Measurements from ENCODE around the gene MYO1E. TPM values are rescaled to one million over a fixed set of nuclear protein-coding genes. Genes with fewer than 3 reads are reported as not detected.
A peak's percentile ranks its signal among the peaks of the same experiment; 100 is the strongest.

The MYO1E gene
- total RNA-seq, 1 donor from 2014 or later = 117 TPM

GRCh38 chr15:59259137-59259943 lies 113.3 kb downstream of the MYO1E start:
- ATAC-seq = no peak

DNA sequence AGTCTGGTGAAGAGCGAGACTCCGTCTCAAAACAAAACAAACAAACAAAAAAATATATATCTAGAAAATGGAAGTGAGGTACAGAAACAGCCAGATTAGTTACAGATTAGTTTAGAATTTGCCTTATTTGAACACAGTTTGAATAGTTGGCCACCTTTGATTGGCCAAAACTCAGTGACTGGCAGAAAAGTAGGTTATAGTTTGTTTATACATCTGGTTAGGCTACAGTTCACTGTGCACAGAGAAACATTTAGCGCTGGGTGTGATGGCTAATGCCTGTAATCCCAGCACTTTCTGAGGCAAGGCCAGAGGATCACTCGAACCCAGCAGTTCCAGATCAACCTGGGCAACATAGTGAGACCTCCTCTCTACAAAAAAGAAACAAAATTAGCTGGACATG lies 114.4 kb downstream of the MYO1E start:
- ATAC-seq = no peak

- ATAC-seq = no peak
These were observed 115.5 kb downstream of the MYO1E start for GRCh38 chr15:59257140-59257539.

DNA sequence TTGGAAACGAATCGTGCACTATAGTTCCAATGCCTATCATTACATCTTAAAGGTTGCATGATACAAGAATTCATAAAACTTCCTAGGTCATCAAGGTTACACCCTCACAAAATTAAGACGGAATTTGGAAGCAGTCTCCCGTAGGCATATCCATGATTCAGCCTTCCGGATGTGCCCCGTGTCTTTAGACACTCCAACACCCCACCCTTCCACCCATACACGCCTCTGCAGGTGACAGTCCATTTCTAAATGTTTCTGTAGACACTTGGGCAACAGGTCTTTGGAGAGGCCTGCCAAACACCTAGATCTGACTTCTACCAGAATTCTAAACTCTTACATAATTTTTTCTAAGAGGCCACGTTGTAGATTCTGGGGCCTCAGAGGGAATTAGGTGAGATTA lies 116.2 kb downstream of the MYO1E start:
- peak; percentile 97 for ATAC-seq

DNA sequence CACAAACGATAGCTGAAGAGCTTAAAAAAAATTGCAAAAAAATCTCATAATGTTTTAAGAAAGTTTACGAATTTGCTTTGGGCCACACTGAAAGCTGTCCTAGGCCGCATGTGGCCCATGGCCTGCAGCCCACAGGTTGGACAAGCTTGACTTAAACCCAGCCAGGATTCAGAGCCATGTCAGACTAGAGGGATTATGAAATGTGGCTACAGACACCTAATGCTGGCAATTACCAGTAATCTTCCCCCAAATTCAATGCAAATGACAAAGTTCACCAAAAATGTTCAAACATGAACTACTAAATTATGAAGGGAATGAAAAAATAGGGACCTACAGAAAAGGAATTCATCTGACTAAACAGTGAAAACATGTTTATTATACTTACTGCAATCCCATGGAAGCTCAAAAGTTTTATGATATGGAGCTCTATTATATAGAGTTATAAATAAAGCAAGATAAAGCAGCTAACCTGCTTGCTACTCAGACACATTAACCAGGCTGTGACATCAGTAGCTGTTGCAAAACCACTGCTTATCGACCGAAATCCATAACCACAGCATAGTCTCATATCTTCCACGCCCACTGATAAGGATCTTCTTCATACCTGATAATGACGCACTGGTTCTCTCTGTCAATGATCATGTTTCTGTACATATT lies 116.9 kb downstream of the MYO1E start:
- no peak for ATAC-seq

GRCh38 chr15:59252137-59252536 lies 120.5 kb downstream of the MYO1E start:
- no peak for ATAC-seq

DNA sequence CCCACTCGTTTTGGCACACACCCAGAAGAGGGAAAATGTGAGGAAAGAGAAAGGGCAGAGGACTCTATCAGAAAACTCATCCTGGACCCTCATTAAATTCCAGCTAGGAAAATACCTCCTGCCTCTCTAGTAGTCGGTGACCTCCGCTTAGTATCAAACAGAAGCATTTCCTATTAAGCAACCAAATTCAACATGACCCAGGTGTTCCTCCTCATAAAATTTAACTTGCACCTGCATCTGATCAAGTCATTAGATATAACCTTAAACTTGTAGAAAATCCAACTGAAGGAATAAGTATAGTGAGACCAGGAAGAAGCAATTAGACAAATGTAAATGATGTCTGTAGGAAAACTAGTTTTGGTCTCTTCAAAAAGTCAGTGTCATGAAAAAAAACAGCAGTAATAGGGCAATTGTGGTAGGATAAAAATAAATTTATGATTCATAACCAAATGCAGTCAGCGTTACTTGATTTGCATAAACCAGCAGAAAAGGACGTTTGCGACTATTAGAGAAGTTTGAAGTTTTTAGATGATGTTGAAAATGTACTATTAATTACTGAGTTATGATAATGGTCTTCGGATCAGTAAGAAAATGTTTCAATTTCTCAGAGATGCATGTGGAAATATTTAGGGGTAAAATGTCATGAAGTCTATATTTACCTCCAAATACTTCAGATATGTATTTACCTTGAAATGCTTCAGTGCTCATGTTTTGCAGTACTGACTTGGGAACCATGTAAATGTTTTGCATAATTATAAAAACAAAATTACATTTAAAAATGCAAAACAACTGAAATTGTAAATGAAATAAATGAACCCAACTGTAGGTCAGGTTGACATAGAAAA lies 121.4 kb downstream of the MYO1E start:
- no peak for ATAC-seq

DNA sequence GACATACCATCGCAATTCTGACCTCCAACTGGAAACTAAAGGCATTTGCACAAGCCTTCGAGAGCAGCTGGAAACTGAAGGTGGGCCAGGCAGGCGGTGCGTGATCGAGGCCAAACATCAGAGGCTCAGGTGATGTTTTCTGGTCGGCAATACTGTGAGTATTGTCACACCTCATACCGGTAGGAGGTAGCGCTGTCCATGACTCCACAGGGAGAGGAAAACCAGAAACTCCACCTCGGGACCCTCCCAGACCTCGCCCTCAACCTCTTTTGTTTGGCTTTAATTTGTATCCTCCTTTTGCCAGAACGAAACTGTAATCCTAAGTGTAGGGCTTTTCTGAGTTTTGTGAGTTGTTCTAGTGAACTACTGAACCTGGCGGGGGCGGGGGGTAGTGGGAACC lies 122.4 kb downstream of the MYO1E start:
- ATAC-seq = peak; percentile 75

DNA sequence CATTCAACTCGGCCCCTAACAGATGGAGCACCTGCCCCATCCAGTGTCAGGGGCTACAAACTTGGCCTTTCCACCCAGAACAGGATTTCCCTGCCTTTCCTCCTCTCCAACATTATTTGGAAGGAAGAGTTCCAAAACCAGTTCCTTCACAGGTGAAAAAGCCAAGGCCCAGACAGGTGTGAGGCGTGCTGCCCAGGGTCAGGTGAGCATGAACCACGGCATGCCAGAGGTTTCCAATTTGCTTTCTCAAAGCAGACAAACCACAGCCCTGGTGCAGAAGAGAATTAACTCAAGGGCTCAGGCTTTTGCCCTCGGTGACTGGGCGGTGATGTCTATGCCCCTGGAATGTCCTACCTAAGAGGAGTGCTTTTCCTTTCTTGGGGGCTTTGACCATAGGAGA lies 122.9 kb downstream of the MYO1E start:
- ATAC-seq = peak; percentile 47

GRCh38 chr15:59247364-59247763 lies 125.3 kb downstream of the MYO1E start:
- peak; percentile 39 for ATAC-seq

DNA sequence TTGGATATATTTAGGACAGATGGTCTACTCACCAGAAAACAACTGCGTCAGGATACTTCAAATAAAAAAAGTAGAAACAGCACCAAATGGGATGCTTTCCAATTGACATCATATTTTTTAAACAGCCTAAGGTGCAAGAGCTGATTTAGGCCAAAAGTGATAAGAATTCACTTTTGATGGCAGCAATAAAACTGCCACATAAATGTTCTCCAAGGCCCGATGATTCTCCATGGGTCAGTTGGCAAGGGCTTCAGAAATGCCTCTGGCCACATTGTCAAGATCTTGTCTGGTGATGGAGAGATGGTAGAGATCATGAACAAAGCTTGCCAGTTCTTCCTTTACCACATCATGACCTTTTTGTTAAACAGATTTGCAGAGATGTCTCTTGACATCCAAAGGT lies 127.1 kb downstream of the MYO1E start:
- ATAC-seq = no peak

DNA sequence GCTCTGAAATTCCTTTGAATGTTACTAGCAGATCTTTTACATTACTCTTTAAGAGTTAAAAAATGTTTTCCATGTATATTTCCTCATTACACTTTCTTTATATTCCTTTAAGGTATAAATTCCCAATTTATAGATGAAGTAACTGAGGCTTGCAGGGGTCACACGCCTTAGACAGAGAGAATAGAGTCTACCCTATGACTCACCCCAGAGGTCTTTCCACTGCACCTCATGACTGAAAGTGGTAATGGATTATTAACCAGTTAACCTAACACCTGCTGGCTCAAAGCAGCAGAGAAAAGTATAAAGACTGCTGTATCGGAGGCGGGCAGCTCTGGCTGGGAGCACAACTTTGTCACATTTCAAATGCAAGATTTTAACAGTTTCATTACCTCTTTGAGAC lies 128.3 kb downstream of the MYO1E start:
- no peak for ATAC-seq

- ATAC-seq = no peak
These were observed 129.0 kb downstream of the MYO1E start for GRCh38 chr15:59243622-59244021.

GRCh38 chr15:59242649-59243048 lies 130.0 kb downstream of the MYO1E start:
- no peak for ATAC-seq

- no peak for ATAC-seq
These were observed 132.6 kb downstream of the MYO1E start for GRCh38 chr15:59240036-59240435.

DNA sequence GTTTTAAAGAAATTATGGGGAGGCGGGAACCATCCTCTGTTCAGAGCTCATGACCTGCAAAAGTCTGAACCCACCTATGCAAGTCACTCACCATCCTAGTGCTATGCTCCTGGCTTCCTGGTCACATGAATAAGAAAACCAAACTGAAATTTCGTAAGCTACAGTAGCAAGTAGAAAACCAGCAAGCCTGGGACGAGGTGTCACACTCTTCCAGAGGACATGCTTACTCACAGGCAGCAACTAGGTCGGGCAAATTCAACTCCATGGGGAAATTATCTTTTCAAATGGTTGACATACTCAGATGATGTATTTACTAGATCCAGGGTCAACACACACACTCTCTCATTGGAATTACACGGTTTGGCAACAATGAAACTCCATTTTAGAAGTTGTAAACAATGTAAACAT lies 134.7 kb downstream of the MYO1E start:
- peak; percentile 25 for ATAC-seq

DNA sequence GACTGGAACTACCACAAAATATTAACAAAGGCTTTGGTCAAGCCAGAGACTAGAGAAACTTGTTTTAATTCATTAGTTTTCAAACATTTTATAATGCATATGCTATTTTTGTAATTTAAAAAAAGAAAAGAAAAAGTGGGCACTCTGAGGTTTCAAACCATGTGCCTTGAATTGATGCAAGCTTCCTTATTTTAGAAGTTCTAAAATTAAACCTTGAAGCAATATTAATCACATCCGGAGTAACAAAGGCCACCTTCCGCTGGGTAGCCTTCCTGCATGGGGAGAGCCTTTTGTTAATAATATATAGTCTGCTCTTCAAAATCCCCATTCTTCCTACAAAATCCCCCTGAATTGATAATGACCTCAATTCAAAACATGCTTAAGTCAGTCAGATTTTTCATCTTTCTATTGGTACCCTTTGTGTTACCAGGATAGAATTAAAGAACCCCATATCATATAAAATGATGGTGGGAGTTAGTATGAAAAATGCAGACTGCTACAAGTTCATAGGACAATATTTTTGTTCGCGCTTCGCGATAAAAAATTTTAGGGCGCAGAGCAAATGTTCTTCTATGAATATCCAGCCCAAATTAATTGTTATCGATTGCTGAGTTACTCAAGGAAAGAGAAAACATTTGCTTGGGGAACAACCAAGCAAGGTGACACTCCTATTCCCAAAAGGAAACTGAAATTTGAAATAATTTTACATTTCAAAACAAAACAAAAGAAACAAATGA lies 135.4 kb downstream of the MYO1E start:
- ATAC-seq = no peak

DNA sequence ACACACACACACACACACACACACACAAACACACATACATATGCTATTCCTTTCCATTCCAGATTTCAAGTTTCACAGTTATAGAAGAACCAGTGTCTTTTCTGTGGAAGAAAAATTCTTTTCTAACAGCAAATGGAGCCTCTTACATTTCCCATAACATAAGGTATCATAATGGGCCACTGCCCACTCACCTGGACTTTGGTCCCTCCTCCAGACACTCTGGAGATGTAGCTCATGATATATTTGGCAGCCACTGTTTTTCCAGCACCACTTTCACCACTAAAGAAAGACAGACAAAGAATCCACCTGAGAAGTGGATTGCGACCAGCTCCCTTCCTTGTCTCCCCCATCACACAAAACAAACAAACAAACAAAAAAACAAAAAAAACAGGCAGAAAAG lies 136.3 kb downstream of the MYO1E start:
- ATAC-seq = no peak

- peak; percentile 85 for ATAC-seq
These were observed 140.2 kb downstream of the MYO1E start for GRCh38 chr15:59232476-59232875.

DNA sequence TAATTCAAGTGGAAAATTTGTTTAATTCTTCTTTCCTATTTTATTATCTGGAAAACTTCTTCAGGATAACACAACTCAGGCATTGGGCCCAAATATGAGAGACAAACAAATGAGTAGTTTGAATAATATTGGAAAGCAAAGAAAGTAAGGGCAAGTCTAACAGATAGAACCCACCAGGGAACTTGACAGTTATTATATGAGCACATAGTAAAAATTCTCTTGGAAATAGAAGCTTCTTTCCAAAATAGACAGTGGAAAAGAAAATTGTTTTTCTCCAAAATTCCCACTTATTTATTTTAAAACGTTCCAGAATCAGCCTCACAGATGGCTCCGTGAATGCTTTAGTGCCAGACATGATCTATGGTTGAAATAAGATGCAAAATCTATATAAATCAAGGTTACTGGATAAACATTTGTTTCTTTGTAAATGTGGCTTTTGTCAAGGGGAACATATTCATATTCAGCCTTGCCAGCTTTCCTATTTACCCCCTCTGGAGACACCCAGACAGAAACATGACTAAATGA lies 142.1 kb downstream of the MYO1E start:
- ATAC-seq = no peak

- ATAC-seq = no peak
These were observed 143.2 kb downstream of the MYO1E start for GRCh38 chr15:59229453-59229852.

- ATAC-seq = no peak
These were observed 143.7 kb downstream of the MYO1E start for GRCh38 chr15:59229015-59229414.
